GM21717 (cell line): ENCODE measurements around the gene FTO.

Experiments
- ATAC-seq: cut with Tn5 transposase; IDR thresholded peaks from one replicate; pipeline ENCODE4 v1.9.1; 2021; ENCODE audit warnings: mild to moderate bottlenecking, moderate library complexity; ENCODE audit not compliant: unreplicated experiment

Gene FTO

DNA sequence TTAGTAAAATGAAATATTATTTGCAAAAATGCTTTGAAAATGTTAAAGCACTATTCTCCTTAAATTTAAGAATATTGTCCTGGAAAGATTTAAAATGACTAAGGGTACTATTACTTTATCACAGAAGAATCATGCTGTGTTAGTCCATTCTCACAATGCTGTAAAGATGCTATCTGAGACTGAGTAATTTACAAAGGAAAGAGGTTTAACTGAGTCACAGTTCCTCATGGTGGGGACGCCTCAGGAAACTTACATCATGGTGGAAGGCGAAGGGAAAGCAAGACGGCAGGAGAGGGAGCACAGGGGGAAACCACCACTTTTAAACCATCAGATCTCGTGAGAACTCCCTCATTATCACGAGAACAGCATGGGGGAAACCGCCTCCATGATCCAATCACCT, 337.0 kb downstream of the FTO start:
- ATAC-seq, result no peak

DNA sequence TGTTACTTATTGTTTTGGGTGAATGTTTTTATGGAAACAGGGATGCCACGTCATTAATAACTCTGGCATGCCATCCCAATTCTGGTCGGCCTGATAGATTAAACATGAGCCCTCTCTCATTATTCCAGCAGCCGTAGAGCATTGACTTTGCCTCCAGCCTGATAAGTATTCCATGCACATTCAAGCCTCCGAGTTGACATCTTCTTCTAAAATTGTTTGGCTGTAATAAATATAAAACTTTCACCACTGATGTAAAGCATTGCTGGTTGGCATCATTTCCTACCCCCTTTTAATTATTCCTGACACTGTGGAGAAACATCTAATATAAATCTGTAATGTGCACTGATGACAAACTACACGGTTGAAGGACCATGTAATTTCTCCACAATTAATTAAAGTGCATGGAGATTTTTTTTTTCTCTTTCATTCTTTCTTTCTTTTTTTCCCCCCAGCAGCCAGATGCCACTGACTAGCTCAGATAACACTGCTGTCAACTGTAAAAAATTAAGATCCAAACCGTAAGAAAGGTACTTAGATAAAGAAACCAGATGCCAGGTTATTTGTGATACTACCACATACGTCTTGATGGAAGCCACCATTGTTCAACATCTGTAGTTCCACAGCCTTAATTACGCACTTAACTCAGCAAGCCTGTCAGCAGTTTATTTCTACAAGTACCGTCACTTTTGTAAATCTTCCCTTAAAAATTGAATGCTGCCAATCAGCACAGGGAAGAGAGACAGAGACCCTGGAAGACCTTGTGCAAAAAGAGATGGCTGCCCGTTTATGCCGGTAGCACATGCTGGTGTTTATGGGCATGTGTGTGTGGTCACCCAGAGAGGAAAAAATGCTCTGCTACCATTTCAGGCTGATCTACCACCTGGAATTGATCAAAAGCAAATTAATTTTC, 344.9 kb downstream of the FTO start:
- no peak for ATAC-seq

DNA sequence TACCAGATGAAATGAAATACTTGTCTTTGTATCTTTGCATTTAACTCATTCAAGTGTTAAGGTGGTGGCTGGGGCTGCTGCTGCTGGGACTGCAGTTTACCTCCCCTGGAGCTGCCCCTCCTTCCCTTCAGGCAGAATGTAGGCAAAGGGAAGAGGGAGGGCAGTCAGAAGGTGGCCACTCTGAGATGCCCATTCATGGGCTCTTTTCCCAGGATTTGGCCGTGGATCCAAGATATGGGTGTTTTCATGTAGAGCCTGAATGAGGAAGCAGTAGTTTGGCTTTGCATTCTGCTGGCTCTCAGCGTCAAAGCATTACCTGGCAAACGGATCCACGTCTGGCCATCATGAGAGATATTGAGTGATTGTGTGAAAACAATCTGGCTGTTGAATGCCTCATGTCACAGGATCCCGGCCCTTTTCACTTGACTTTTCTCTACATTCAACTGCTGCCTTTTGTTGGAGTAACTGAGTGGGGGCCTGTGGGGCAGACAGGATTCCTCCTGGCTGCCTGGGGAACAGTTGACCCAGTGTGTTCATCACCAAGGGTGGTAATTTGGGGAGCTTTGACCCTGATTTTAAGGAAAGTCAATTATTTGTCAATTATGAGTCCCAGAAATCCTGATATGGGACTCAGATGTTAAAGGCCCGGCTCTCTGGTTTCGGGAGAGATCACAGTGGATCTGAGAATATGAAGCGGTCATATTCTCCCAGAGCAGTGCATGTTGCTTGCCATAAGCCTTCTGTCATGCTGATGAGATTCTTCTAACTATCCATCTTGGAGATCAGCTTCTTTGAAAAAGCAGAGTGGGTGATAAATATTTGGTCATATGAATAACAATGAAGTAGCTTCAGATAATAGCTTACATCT, 345.9 kb downstream of the FTO start:
- ATAC-seq, result no peak

- ATAC-seq, result no peak
Observed at GRCh38 chr16:54050459-54051210, 346.7 kb downstream of the FTO start.

GRCh38 chr16:54051821-54052220, 347.9 kb downstream of the FTO start:
- ATAC-seq, result no peak

DNA sequence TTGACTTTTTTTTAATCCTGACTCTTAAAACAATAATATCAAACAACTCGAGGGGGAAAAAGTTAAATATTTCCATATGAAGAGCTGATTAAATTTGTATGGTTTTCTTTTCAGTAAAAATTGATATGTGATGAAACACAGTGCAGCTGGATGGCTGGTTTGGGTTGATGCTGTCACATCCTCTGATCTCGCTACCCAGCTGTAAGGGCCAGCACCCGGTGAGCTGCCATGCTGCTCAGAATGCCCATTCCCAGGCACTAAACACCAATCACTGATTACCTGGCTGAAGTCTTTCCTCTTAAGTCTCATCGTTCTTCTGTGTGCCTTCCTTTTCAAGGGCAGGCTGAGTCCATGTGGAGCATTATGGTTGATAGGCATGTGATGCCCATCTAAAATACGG, 348.3 kb downstream of the FTO start:
- ATAC-seq, result no peak

- ATAC-seq, result no peak
Observed at GRCh38 chr16:54053891-54054820, 350.2 kb downstream of the FTO start.

- ATAC-seq, result no peak
Observed at GRCh38 chr16:54055191-54055590, 351.2 kb downstream of the FTO start.

DNA sequence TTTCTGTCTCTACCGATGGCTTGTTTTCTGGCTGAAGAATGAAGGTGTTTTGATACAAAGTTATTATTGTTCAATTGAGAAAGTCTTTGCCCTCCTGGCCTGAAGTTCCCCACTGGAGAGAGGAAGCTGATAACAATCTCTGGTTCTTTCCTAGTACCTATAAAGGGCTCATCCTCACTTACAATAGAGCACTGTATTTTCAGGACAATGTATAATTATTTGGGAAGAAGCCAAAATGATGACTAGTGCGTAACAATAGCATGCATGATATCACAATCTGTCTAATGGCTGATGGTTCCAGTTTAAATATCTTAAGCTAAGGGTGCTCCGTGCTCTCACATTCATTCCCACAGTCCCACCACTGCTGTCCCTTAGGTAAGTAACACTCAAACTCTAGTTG, 351.9 kb downstream of the FTO start:
- ATAC-seq, result no peak

DNA sequence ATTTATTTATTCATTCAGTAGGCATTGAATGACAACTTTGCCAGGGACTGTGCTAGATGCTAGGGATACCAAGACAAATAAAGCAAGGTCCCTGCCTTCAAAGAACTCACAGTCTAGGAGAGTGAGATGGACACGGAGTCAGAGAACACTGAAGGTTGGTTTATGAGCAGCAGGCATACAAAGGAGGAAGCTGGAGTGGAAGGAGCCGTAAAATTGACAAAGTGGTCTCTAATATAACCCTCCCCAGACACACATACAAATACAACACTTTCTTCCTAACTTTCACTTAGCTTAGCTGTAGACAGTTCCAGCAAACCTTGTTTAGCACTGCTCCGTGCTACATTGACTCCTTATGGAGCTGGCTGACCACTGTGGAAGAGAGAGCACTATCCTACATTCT, 353.0 kb downstream of the FTO start:
- no peak for ATAC-seq

- no peak for ATAC-seq
Observed at GRCh38 chr16:54059319-54059718, 355.4 kb downstream of the FTO start.

DNA sequence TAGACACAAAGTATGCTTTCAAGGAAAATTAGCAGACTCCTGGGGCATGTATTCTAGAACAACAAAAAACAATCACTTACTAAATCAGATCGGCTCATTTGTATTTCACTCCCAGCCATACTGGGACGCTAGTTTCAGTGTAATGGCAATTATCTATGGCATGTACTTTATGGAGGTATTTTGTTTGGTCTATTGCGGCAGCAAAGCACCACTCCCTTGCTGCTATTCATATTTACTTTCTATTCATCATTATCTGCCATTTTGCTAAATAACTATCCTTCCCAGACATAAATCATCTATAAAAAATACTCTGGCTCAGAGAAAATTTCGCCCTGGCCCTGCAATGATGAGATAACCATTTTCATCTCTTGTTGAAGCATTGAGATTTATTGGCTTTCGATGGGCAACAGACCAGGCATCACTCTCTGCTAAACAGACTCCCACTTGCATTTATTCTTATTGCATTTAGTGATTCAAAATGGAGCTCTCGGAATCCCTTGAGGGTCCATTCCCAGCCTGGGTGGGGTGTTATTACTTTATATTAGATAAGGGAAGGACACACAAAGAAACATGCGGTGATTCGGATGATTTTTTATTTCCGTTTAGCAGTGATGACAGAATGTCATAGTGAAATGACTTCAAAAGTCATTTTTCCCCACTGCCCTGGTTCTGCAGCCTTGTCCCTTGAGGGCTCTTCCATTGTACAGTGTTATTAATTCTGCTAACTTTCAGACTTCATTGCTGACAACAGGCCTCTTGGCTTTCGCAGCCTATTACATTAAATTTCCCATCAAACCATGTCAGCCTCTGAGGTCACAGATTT, 356.9 kb downstream of the FTO start:
- ATAC-seq, result no peak

GRCh38 chr16:54061454-54061853, 357.5 kb downstream of the FTO start:
- no peak for ATAC-seq

DNA sequence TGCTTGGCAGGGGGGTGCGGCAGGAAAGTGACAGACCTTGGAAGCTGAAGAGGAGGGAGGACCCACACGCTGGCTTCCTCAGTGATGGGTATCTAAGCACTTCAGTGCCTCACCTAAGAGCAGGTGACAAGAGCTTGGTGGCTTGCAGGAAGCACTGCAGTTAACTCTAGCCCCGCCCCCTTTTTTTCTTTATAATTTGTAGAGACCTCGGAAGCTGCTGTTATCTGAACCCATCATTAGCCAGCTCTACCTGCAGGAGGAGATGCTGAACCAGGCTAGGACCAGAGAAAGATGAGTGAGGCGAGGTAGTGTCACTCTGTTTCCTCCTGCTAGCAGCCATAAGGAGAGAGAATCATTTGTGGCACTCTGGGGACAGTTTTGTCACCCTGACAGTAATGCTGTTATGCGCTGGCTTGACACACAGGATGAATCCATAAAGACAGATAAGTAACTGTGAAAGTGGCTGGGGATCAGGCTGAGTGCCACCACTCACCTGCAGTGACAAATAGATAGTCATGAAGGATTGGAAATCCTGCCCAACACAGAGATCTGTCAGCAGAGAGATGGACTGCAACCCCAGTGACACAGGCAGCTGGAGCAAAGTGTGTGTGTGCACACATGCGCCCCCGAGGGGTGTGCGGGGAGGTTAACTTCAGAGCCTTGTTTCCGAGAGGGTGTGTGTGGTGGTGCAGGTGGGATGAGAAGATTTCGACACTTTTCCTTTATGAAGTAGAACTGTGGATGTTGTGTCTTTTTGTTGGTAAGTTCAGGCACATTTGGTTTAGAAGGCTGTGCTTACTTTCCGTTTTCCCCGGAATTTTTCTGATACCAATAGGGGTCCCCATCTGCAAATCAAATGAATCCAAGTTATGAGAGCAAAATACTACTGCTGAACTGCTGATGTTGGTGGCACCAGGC, 358.7 kb downstream of the FTO start:
- no peak for ATAC-seq

- no peak for ATAC-seq
Observed at GRCh38 chr16:54063279-54063773, 359.4 kb downstream of the FTO start.

DNA sequence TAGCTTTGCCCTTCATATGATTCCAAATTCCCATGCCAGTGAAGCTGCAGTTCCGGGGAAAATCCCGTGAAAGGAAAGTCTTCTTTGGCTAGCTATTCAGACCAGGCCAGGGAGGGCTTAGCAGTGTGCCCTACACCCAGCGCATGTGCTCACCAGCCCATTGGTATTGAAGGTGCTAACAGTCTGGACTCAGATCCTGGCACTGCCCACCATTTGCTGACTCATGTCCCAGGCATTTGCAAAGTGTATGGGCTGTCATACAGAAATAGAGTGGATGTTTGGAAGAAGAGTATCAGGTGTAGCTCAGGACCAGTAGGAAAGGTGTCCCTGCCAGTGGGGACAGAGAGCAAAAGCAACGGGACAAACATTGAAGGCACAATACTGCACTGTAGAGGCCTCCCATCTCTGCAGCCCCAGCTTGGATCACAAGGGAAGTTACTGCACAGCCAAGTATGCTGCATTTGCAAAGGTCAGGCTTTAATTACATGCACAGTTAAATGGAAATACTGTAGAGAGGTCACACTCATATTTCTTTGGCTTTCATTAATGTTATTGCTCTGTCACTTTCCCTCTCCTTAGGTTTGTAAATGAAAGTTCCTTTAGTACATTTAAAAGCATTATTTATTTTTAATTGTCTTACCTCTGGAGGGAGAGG, 362.6 kb downstream of the FTO start:
- no peak for ATAC-seq

GRCh38 chr16:54067322-54068065, 363.5 kb downstream of the FTO start:
- ATAC-seq, result no peak
